GM19043 (cell line): Measurements from ENCODE around the gene CPED1.
"Not testable (repeated sequence)": the region's sequence is repeated elsewhere in the genome, so short reads cannot be mapped to it uniquely, and the experiment has no call there.

ENCODE experiments used
- ATAC-seq: cut with Tn5 transposase; IDR thresholded peaks from one replicate; pipeline ENCODE4 v1.9.1; 2021; ENCODE audit warnings: low read depth; ENCODE audit not compliant: unreplicated experiment

Gene CPED1

GRCh38 chr7:121036776-121037175, 48.3 kb downstream of the CPED1 start:
- ATAC-seq = not testable (repeated sequence)

- not testable (repeated sequence) for ATAC-seq
Observed at GRCh38 chr7:121037329-121037728, 48.8 kb downstream of the CPED1 start.

DNA sequence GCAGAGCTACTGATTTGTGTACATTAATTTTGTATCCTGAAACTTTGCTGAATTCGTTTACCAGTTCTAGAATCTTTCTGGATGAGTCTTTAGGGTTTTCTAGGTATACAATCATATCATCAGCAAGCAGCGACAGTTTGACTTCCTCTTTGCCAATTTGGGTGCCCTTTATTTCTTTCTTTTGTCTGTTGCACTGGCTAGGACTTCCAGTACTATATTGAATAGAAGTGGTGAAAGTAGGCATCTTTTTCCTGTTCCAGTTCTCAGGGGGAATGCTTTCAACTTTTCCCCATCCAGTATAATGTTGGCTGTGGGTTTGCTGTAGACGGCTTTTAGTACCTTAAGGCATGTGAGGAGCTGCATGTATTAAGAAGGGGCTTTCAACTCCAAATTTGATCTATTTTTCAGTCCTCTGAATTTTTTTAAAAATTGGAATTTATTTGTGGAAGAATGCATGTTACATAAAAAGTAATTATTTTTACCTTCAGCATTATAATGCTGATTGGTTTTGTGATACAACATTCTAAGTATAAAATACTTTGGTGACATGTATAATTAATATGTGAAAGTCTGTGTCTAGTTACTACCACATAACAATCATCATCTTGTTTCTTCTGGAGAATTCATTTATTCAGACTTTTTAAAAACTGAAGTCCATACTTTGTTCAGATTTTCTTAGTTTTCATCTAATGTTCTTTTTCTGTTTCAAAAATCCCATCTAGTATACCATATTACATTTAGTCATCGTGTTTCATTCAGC, 49.6 kb downstream of the CPED1 start:
- ATAC-seq = no peak

- ATAC-seq = no peak
Observed at GRCh38 chr7:121038717-121039509, 50.4 kb downstream of the CPED1 start.

DNA sequence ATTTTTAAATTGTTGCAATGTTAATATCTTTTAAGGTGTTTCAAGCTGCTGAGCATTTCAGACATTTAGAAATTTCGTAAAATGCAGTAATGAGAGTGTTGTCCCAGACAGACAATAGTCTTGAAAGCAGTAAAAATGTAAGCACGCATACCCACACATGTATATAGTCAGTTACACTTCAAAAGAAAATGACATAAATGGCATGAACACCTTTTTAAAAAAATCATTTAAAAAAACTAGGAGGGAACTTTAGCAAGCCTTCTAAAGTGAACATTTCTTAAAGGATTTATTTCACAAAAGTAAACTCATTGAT, 51.0 kb downstream of the CPED1 start:
- ATAC-seq = no peak

GRCh38 chr7:121039994-121040393, 51.5 kb downstream of the CPED1 start:
- no peak for ATAC-seq

- no peak for ATAC-seq
Observed at GRCh38 chr7:121041516-121042148, 53.1 kb downstream of the CPED1 start.

GRCh38 chr7:121042195-121042594, 53.7 kb downstream of the CPED1 start:
- no peak for ATAC-seq

DNA sequence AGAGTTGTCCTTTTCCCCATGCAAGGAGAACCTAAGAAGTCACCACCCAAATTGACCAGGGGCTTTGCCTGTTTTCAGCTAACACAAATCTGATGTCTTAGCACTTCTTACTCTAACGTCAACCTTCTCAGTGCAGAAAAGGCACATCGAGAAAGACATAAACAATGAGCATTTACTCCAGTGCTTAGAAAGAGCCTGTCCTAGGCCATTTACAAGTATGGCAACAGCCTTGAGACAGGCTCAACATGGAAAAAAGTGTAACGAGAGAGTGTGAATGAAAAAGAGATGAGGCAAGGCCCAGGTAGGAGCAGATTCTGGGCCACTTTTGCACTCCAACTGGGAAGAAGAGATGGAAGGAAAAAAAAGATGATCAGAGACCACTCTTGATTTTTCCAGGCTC, 54.4 kb downstream of the CPED1 start:
- ATAC-seq = no peak

DNA sequence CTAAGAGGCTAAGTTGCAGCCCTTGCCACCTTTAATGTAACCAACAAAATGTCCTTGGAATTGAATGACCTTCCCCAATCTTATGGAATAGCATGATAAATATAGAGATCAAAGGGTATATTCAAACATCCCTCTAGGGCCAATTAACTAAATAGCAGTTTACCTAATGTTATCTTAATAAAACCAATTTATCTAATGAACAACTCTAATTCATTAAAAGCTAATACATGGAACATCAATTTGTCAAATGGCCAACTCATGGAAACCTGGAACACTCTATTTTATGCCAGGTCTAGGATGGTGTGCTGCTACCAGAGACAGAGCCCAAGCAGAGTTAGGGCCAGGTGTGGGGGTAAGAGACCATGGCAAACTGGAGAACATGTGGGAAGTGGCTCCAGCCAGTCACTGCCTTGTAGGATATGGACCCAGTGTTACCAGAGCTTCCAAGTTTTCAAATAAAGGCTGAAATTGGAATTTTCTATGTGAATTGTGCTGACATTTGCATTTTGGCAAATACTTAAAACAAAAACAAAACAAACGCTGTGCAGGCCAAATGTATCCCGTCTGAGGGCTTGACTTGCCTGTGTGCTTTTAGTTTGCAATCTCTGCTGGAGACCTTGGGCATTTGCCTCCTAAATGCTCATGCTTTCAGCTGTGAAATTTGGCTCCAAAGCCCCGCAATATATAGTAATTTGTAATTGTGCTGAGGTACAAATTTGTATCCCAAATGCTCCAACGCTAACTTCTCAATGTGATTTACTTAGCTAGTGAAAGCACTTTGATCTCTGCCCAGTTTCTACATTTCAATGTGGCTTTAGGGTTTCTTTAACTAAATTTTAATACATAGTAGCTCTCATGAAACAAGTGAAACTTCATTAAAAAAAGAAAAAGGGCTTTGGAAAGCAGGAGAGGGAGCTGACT, 55.1 kb downstream of the CPED1 start:
- no peak for ATAC-seq

- ATAC-seq = no peak
Observed at GRCh38 chr7:121045090-121045489, 56.6 kb downstream of the CPED1 start.

- no peak for ATAC-seq
Observed at GRCh38 chr7:121046009-121046408, 57.5 kb downstream of the CPED1 start.

- ATAC-seq = no peak
Observed at GRCh38 chr7:121046893-121047468, 58.5 kb downstream of the CPED1 start.

DNA sequence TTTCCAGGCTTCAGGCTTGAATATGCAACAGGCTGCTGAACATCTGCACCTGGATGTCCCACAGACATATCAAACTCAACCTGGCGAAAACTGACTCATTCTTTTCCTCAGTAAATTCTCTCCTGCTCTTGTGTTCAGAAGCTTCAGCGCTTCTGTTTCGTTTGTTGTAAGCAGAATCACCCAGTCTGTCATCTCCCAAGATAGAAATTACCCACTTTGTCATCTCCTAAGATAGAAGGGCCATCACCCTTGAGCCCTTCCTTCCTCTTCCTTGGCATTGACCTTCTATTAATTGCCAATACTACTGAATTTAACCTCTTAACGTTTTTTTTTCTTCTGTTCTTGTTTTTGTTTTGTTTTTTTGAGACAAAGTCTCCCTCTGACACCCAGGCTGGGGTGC, 59.7 kb downstream of the CPED1 start:
- no peak for ATAC-seq

DNA sequence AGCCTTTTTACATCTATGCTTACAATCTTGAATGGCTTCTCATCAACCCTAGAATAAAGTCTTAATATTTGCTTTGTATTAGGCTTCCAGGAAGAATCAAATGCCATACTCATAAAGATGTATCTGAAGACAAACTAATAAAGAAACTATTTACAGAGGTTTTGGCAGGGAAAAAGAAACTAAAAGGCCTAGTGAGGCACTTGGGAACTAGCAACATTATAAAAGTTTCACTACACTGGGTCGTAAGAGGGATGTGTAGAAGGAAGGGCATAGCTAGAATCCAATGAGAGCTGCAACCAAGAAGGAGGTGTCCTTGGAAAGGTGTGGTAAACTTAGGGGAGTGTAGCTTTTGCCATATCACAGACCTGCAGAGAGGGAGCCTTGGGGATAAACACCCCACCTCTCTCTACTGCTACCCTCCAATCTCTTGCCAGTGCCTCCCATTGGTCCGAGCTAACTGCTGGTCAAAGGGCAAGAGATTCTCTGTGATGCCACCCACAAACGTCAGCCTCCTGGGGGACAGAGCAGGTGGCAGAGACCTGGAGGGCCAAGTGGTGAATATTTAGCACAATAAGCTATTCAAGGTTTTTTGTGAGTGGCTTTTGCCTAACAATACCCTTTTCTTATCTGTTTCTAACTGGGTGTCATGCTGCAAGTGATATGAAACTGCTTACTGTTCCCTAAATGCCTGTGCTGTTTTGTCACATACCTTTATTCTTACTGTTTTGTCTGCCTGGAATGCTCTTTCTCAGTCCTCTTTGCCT, 60.7 kb downstream of the CPED1 start:
- no peak for ATAC-seq

DNA sequence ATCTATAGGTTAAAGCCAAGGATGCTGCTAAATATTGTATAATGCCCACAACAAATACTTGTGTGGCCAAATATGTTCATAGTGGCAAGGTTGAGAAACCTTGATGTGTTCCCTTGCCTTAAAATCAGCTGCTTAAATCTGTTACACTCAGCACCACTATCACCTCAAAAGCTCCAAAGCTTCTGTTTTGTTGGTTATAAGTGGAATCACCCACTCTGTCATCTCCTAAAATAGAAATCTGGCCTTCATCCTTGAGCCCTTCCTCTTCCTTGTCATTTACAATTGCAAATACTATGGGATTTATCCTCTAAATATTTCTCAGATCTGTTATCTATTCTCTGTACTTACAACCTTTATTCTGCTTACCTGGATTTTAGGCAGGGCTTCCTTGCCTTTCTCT, 61.4 kb downstream of the CPED1 start:
- ATAC-seq = no peak

- no peak for ATAC-seq
Observed at GRCh38 chr7:121053219-121053618, 64.7 kb downstream of the CPED1 start.

- ATAC-seq = no peak
Observed at GRCh38 chr7:121054925-121055324, 66.4 kb downstream of the CPED1 start.

GRCh38 chr7:121057878-121058277, 69.4 kb downstream of the CPED1 start:
- ATAC-seq = no peak

GRCh38 chr7:121058975-121059374, 70.5 kb downstream of the CPED1 start:
- no peak for ATAC-seq
